ENCODE data around the gene MROH8. TPM values are rescaled to one million over a fixed set of nuclear protein-coding genes. Genes with fewer than 3 reads are reported as not detected.

MROH8 gene
- total RNA-seq, 3 donors from 2014 or later (not counting 1 experiment from before 2014, with no cell fraction given), result 1.7 to 3.2 (median 2.3) TPM

- Mint-ChIP-seq H3K4me1 (peaks cover 15 to 22% of the 10 kb centered on the region in 2 donors), H3K4me3 (peak within 1 kb of the TSS; percentile 99), H3K27ac (peak within 1 kb of the TSS; percentile 96 to 98), H3K9me3 (no peaks in the 10 kb centered on the region), H3K27me3 (ENCODE audit: low read depth in 2 of 2) (no peaks in the 10 kb centered on the region), H3K36me3 (no peaks in the 10 kb centered on the region)
- peak within 1 kb of the TSS; percentile 74 for H3K4me3 ChIP-seq (ENCODE audit: low read length)
- ATAC-seq, result peak; percentile 90 to 93 (median 90)
- DNase-seq, result peak; percentile 79 to 92
- peak within 1 kb of the TSS; percentile 80 for H3K27ac ChIP-seq (ENCODE audit: low read length)
- H3K4me1 ChIP-seq (ENCODE audit: control insufficient read depth, insufficient read depth, low read length), result peaks cover 21% of the 10 kb centered on the region
- intact Hi-C loops (cut with micrococcal nuclease), result loop anchor here (5.0 kb wide), 1 partner anchor 89 kb away; no protein-coding TSS in a partner anchor
- H3K36me3 ChIP-seq (ENCODE audit: control insufficient read depth, insufficient read depth, low read length), result no peaks in the 10 kb centered on the region
- no peaks in the 10 kb centered on the region for H3K9me3 ChIP-seq (ENCODE audit: control insufficient read depth, insufficient read depth, low read length)
- WGBS (ENCODE audit: insufficient coverage), result under 1% methylated on average over 58 of the region's 58 CpGs
- TF ChIP-seq, protein P1, sequence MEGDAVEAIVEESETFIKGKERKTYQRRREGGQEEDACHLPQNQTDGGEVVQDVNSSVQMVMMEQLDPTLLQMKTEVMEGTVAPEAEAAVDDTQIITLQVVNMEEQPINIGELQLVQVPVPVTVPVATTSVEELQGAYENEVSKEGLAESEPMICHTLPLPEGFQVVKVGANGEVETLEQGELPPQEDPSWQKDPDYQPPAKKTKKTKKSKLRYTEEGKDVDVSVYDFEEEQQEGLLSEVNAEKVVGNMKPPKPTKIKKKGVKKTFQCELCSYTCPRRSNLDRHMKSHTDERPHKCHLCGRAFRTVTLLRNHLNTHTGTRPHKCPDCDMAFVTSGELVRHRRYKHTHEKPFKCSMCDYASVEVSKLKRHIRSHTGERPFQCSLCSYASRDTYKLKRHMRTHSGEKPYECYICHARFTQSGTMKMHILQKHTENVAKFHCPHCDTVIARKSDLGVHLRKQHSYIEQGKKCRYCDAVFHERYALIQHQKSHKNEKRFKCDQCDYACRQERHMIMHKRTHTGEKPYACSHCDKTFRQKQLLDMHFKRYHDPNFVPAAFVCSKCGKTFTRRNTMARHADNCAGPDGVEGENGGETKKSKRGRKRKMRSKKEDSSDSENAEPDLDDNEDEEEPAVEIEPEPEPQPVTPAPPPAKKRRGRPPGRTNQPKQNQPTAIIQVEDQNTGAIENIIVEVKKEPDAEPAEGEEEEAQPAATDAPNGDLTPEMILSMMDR (IDR thresholded peaks at IDR 0.05), result no peak
- no peaks in the 10 kb centered on the region for H3K27me3 ChIP-seq (ENCODE audit: control insufficient read depth, insufficient read depth, low read length)
Measured at GRCh38 chr20:37095599-37096414, 83.5 kb downstream of the MROH8 start, which contains the start of gene RBL1. Gene RBL1, minus strand, starts transcription at chr20:37095997. Its CDS starts 69 bp downstream, at chr20:37095928.

DNA sequence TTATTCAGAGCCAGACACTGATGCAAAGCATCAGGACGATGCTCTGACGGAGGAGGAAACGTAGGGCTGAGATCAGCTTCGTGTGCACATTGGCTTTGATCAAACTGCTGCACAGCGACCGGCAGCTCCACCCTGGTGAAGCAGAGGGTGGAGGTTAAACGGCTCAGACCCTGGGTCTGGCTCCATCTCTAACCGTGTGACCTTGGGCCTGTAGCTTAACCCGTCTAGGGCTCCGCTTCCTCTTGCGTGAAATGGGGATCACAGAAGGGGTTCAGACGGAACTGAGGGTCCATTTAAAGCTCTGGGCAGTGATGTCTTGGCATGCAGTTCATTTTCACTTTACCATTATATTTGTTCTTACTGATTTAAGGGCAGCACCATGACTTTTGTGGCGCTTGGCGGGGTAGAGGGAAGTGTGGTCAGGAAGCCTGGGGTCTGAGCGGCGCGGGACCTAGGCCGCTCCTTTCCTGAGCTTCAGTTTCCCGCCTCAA is 84.2 kb downstream of the MROH8 start:
- no peaks in the 10 kb centered on the region for H3K9me3 Mint-ChIP-seq
- no peaks in the 10 kb centered on the region for H3K27me3 Mint-ChIP-seq (ENCODE audit: low read depth in 2 of 2)
- Histone ChIP-seq H3K27ac (ENCODE audit: low read length) (peak overlapping the region; percentile 80), H3K27me3 (ENCODE audit: control insufficient read depth, insufficient read depth, low read length) (no peaks in the 10 kb centered on the region), H3K36me3 (ENCODE audit: control insufficient read depth, insufficient read depth, low read length) (peaks cover 3% of the 10 kb centered on the region), H3K4me3 (ENCODE audit: low read length) (peak overlapping the region; percentile 74), H3K4me1 (ENCODE audit: control insufficient read depth, insufficient read depth, low read length) (peaks cover 21% of the 10 kb centered on the region), H3K9me3 (ENCODE audit: control insufficient read depth, insufficient read depth, low read length) (no peaks in the 10 kb centered on the region)
- 2% methylated on average over 18 of the region's 19 CpGs for WGBS (ENCODE audit: insufficient coverage)
- H3K4me3 Mint-ChIP-seq, result peak overlapping the region; percentile 99
- intact Hi-C loops (cut with micrococcal nuclease), result loop anchor here (5.0 kb wide), 1 partner anchor 88 kb away; no protein-coding TSS in a partner anchor
- DNase-seq (peak in 1 of 2 donors; percentile 81), ATAC-seq (peak; percentile 17 to 33 (median 17))
- TF ChIP-seq, protein P1 (IDR thresholded peaks at IDR 0.05), result no peak
- no peaks in the 10 kb centered on the region for H3K36me3 Mint-ChIP-seq
- H3K27ac Mint-ChIP-seq, result peak overlapping the region; percentile 96 to 98
- peaks cover 15 to 23% of the 10 kb centered on the region in 2 donors for H3K4me1 Mint-ChIP-seq

GRCh38 chr20:37090407-37090806 is 88.9 kb downstream of the MROH8 start:
- Histone ChIP-seq H3K4me3 (ENCODE audit: low read length) (no peak overlapping the region), H3K27me3 (ENCODE audit: control insufficient read depth, insufficient read depth, low read length) (no peaks in the 10 kb centered on the region), H3K9me3 (ENCODE audit: control insufficient read depth, insufficient read depth, low read length) (no peaks in the 10 kb centered on the region), H3K27ac (ENCODE audit: low read length) (no peak overlapping the region), H3K36me3 (ENCODE audit: control insufficient read depth, insufficient read depth, low read length) (peaks cover 10% of the 10 kb centered on the region), H3K4me1 (ENCODE audit: control insufficient read depth, insufficient read depth, low read length) (peaks cover 13% of the 10 kb centered on the region)
- H3K9me3 Mint-ChIP-seq, result no peaks in the 10 kb centered on the region
- no peaks in the 10 kb centered on the region for H3K36me3 Mint-ChIP-seq
- no peaks in the 10 kb centered on the region for H3K27me3 Mint-ChIP-seq (ENCODE audit: low read depth in 2 of 2)
- TF ChIP-seq, protein P1 (IDR thresholded peaks at IDR 0.05), result no peak
- H3K4me1 Mint-ChIP-seq, result peaks cover 8 to 18% of the 10 kb centered on the region in 2 donors
- intact Hi-C loops (cut with micrococcal nuclease), result no loop called here
- no peak overlapping the region for H3K27ac Mint-ChIP-seq
- H3K4me3 Mint-ChIP-seq, result no peak overlapping the region
- DNase-seq (no peak), ATAC-seq (no peak)
- WGBS (ENCODE audit: insufficient coverage), result 100% methylated on average over 1 of the region's 2 CpGs

All from natural killer cell (primary cell).